Stimulated activated CD8-positive, alpha-beta memory T cell treated with anti-CD3 and anti-CD28 coated beads, Interleukin-7, amount 100 ng/mL, for 4 hours (primary cell): ENCODE data around the gene MTTP.
"Not testable (repeated sequence)": the region's sequence is repeated elsewhere in the genome, so short reads cannot be mapped to it uniquely, and the experiment has no call there.

Experiments used
- DNase-seq, 2 donors: peaks; one replicate each; pipeline ENCODE4 v3.0.0-alpha.2; 2020; ENCODE audit warnings: low read depth in 2 of 2

MTTP gene

DNA sequence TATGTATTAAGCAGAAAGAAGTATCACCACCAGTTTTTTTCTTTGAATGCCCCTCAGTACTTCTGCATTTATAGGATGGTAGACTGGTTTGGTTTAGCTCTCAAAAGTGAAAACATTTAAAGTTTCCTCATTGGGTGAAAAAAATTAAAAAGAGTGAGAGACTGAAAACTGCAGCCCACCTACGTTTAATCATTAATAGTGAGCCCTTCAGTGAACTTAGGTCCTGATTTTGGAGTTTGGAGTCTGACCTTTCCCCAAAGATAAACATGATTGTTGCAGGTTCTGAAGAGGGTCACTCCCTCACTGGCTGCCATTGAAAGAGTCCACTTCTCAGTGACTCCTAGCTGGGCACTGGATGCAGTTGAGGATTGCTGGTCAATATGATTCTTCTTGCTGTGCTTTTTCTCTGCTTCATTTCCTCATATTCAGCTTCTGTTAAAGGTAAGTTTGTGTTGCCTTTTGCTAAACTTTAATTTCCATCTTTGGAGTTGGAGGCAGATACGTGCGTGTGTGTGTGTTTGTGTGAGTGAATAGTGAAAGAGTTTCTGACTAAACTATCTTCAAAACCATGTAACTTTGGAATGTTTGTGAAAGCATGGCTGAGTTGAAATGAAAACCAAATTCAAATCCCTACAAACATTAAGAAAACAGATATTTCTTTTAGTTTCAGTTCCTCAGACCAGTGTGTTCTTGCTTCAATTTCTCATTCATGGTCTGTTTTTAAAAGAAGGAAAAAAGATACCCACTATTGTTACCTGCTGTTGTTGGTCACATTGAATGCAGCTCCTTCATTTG, at the start of gene MTTP:
Gene MTTP (plus strand): TSS at position 295 of the 795 bp plus-strand sequence. CDS start 86 bp downstream, at position 381.
- DNase-seq: no peak

DNA sequence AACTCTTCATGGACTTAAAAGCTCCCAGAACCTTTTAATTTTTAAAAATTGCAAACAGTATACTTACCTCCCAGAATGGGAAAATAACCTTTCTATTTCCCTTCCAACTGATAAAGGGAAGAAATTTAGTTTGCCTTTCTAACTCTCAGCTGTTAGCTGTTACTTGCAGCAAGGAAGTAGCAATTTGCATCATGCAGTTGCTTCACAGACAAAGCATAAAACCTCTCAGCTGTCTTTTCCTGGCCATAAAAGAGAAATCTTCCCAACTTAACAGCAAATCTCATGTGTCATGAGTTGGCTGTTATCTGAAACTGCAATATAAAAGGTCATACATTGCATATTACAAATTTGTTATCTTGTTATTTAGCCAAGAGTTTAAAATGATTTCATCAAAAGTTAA, 45.4 kb upstream of the MTTP start:
- DNase-seq: no peak

DNA sequence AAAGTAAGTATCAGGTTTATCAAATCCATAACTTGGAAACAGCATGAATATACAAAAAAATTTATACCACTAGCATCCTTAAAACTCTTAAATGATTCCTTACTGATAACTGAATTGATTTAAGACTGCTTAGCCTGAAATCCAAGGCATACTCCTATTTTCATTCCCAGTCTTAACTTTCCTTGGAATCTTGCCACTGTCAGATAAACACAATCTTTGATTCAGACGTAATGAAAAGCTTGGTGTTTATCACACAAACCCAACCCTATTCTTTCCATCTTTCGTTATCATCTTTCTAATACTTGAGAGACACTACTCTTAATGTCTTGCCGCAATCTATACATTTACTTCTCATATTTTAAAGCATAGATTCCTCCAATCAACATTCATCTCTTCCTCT, 44.7 kb upstream of the MTTP start:
- DNase-seq: no peak

DNA sequence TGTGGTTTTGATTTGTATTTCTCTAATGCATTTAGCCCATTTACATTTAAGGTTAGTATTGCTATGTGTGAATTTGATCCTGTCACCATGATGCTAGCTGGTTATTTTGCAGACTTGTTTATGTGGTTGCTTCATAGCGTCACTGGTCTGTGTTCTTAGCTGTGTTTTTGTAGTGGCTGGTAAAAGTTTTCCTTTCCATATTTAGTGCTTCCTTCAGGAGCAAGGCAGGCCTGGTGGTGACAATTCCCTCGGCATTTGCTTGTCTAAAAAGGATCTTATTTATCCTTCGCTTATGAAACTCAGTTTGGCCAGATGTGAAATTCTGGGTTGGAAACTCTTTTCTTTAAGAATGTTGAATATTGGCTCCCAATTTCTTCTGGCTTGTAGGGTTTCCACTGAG, 39.9 kb upstream of the MTTP start:
- not testable (repeated sequence) for DNase-seq

DNA sequence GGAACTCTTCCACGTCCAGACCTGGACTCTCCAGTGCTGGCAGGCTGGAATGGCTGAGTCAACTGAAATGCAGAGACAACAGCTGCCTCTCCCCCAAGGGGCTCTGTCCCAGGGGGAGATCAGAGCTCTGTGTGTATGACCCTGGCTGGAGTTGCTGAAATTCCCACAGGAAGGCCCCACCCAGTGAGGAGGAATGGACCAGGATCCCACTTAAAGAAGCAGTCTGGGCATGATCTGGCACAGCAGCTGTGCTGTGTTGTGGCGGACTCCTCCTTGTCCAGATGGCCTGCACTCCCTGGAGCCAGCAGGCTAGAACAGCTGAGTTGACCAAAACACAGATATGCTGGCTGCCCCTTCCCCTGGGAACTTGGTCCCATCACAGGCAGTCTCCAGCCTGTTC, 38.4 kb upstream of the MTTP start:
- DNase-seq: no peak

DNA sequence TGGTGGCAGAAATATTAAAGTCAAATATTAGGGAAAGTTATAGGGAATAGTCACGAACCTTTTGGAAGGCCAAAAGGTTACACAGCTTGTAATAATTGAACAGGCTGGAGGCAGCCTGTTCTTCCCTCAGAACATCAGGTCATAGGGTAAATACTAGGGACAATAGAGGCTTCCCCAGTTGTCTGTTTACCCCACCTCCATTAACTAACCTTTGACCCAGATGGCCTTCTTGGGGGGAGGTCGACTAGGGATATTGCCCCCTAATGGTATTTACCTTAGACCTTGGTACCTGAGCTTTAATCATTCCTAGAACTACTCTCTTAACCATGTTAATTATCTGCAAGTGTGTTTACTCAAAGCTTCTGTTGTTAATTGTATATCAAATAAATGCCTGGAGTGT, 37.8 kb upstream of the MTTP start:
- no peak for DNase-seq

DNA sequence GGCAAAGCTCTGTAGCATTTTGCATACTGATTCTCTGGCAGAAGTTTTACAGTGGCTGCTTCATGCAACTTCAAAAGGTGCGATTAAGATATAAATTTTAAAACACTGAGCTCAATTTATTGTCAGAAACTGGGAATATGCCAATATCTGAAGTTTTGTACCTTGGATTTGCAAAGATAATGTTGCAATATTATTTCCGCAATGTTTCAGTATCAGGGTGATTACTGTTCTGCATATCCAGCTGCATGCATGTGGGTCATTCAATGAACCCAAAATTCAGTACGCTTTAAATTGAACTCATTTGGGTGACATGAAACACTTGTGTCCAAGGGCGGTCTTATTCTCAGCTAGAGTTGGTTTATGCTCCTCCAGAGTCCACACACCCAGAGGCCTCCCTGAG, 37.0 kb upstream of the MTTP start:
- DNase-seq: no peak

DNA sequence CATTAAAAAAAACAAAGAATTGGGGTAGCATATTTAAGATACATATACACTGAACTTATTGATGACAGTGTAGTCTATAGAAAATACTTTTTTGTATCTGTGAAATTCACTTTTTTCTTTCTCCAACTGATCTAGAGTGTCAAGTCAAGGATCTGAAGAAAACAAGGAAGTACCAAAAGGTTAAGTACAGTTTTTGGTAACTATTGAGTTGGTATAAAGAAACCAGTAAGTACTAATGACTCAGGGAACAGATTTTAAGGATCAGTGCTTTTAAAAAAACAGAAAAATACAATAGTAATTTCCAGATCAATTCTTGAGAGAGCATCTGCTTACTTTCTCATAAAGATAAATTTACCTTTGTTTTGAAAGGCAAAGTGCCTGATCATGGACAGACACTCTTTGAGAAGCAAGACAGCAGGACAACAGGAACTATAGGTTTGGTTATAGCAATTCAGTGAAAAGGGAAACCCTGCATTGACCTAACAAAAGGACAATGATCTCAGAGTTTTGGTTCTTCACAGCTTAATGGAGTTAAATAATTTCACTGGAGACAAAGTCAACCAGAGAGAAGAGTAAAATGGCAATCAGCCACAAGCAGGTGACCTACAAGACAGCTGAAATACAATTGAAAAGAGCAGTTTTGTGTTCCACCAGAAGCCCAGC, 34.2 kb upstream of the MTTP start:
- no peak for DNase-seq

DNA sequence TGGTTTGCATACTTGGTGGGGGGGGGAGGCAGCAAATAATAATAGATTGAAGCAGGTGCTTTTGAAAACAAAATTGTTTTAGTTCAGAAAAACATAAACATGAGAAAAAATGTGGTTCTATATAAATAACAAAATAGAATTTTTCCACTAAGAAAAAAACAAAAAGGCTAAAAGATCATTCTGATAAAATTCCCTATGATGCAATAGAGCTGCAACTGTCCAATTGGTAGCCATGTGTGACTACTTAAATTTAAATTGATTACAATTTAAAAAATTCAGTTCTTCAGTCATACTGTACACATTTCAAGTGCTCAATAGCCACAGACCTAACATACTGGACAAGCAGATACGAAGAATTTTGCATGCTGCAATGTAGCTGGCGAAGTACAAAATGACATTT, 21.8 kb upstream of the MTTP start:
- DNase-seq: no peak

DNA sequence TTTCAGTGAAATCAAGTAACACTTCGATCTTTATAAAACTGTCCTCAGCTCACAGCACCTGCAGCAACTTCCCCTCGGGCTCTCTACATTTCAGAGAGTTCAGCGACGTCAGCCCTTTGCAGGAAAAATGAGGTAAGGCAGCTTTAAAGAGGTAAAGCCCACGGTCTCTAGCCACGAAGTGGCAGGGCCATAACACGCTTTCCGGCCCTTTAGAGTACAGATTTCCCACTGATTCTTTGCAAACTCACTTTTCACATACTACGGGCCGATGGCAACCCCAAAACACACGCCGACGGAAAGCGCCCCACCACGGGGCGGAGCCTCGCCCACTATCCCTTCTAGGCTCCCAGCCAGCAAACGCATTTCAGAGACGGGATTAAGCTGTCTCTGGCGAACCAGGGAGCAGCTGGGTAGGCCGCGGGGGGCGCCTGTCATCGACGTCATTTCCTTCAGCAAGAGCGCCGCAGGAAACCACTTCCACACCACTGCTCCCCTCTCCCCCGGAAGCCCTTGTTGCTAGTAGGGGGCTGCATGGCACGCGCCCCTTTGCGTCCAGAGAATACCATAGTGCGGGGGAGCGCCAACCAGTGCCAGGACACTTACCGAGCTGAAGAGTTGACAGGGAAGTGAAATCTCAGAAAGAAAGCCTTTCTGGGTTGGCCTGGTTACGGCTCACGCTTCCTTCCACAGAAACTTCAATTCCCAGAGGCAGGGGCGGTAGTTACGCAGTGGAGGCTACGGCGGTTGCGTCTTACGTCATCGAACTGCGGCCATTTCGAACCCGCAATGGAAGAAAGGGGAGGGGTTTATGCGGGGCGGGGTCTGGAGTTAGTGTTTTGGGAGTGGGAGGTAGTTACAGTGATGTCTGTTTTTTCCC, 11.1 kb upstream of the MTTP start, which contains the start of gene TRMT10A:
Gene TRMT10A (minus strand): TSS at position 730 of the 877 bp plus-strand sequence. CDS start 4,701 bp downstream, outside the sequence.
- DNase-seq: peak; percentile 95 to 96

DNA sequence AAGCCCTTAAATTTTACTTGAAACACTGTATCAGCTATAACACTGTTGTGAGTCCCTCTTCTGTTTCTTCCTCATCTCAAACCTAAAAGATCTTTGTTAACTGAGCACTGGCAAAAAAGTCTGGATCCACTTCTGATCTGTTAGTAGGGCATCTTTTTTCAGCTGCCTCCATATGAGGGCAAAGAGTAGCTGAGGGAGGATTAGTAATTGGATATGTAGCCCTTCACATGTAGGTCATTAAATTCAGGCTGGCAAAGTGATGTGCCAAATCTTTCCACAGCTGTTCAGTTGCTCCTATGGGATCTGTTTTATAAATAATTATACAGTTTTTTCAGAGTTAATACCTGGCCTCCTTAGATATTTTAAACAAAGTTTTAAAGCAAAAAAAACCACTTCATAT, 9.7 kb upstream of the MTTP start:
- DNase-seq: no peak

DNA sequence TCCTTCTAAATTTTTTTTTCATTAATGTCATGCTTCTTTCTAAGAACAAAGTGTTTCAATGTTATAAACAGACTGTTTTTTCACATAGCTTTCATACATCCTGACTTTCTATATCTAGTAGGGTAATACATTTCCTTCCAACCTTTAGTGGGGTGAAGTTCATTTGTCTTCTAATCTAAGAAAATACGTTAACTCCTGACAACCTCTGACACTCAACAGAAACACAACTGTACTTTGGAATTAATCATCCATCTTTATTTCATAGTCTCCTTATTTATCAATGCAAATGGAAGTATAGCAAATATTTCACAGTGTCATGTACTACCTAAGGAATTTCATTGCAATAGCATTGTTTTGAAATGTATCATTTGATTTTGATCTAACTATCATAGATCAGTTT, 2.7 kb upstream of the MTTP start:
- no peak for DNase-seq

DNA sequence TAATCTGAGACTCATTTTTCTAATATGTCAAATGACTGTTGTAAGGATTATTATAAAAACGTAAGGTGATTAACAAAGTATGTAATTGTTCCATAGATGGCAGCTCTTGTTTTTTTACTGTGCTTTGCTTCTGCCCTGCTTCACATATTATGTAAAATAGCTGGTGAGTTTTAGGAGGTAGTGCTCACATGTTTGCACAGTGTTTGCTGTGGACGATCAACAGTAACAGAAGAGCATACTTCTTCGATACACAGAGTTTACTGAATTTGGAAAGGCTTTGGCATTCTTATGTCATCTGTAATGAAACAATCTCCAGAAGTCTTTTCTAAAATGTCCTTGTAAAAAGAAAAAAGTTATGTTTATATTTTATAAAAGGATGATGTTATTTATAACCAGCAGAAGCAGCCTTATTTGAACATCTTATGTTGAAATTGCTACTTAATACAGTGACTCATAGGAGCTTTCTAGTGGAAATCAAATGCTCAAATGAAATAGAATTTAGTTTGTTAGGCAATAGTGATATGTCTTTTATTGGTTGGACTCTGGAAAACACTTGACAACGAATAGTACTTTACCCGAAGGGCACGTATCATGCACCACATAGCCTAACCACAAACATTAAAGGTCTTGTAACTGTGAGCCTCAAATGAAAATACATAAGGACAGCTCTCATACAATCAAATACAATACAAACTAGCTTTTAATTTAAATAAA, 1.9 kb upstream of the MTTP start:
- no peak for DNase-seq

DNA sequence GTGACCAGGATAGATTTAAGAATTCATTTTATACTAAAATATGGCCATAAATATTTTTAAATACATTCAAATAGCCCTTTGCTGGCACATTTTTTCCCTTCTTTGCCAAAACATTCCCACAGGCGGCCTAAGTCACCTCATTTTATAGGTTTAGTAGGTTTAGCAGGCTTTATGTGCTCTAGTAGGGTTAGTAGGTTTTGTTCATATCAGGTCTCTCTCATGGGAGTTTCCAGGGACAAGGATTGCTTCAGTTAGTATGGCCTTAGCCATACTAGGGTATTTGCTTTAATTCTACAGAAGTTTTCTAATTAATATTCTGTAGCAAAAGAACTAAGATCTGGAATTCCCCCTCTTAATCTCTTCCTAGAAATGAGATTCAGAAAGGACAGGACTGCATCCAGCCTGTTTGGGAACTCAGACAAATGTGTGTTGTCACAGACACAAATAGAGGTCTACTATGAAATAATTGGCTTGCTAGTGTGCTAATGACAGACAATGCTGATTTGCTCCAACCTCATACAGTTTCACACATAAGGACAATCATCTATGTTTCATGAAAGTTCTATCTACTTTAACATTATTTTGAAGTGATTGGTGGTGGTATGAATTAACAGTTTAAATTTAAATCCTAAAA, 772 bp upstream of the MTTP start:
- DNase-seq: no peak

DNA sequence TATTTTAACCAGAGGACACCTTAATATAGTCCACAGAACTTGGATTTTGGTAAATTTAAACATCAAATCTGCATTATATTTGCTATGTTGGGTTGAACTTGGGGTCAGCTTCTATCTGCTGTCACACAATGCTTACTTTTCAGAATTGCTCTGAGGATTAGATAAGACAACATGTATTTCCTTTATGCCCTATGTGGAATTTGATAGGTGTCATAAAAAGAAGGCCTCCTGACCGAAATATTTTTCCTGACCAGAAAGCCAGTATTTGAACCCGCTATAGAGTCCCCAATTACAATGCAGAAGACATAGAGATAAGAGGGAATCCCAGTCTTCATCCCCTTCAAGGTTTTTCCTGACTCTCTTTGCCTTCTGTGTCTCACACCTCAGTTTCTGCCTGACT, 4.1 kb downstream of the MTTP start:
- no peak for DNase-seq

DNA sequence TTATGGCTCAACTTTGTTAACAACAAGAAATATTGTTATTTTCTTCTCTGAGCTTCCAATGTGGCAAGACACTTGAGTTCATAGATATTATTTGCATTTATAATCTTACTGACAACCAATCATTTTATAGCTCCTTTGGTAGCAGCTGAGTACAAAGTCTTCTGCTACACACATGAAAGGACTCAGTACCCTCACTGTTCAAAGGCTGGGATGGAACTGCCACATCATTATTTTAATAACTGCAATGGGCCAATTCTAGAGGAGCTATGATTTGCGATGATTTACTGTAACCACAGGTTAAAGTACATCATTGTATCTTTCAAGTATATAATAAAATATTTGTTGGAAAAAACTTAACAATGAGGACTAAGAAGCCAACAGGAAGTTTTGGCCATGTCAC, 10.9 kb downstream of the MTTP start:
- DNase-seq: no peak

DNA sequence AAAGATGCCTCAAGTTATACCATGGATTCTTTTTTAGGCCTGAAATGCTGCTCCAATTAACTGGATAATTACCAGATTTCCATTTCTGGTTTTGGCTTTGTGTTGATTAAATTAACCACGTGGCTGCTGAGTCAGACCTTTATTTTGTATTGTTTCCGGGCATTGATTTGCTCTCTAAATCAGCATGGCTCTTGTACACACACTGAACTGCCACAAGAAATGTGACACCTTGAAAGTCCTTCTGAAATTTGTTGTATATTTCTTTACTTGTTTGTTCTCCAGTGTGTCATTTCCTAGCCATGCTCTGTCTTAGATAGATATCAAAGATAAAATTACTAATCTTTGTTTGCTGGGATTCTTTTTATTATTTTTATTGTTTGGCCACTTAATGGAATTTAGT, 11.7 kb downstream of the MTTP start:
- DNase-seq: no peak

DNA sequence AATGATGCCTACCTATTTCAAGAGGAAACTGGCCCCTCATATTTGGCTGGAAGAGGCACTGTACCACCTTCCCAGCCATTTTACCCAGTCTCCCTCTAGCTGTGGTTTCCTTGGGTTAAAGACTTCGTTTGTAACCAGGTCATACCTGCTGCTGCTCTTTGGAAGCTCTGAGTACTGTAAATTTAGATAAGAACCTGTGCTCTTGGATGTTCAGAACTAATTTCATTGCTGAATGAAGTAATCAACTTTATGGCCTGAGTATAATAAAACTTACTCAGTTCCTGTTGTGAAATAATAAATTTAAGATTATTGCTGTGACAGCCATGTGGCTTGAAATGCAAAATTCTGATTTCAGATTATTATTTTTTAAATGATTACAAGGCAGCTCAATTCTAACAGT, 12.2 kb downstream of the MTTP start:
- no peak for DNase-seq

DNA sequence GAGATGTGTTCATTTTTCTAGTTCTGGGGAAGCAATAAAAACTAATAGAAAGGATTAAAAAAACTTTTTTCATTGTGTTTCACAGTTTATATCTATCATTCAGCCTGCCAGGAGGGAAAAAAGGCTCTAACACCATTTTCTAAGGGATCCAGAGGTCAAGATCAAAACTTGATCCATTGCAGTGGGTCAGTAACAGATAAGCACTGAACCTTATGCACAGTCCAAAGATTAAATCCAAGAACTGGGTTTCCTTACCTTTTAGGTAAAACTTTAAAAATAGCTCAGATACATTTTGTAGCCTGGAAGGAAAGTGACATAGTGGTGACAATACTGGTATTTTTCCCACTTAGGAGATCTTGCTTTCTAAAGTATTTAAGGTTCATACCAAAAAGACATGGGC, 12.7 kb downstream of the MTTP start:
- no peak for DNase-seq

DNA sequence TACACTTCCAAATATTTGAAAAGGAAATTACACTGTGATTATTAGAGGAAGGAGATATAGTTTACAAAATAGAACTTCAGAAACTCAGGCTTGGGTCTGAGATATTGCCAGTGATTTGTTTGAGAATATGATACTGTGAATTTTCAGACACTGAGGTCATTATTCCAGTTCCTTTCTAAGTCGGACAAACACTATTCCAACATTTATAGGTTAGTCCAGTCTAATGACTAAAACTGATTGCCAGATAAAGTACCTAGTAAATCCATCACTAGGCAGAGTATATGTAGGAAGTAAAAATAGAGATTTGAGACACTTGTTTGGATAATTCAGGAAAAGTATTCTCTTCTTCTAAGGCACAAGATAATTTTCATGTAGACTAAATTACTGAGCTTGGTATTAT, 13.2 kb downstream of the MTTP start:
- no peak for DNase-seq

DNA sequence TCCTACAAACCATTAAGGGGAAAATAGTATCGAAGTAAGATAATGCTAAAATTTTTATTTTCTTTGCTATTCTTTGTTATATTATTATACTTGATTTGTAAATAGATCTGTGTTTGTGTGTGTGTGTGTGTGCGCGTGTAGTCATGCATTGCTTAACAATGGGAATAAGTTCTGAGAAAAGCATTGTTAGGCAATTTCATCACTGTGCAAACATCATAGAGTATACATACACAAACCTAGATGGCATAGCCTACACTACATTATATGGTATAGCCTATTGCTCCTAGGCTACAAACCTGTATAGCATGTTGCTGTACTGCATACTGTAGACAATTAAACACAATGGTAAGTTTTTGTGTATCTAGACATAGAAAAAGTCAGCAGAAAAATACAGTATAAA, 17.1 kb downstream of the MTTP start:
- no peak for DNase-seq
